ENCODE measurements around the gene E2F2.

The E2F2 gene

DNA sequence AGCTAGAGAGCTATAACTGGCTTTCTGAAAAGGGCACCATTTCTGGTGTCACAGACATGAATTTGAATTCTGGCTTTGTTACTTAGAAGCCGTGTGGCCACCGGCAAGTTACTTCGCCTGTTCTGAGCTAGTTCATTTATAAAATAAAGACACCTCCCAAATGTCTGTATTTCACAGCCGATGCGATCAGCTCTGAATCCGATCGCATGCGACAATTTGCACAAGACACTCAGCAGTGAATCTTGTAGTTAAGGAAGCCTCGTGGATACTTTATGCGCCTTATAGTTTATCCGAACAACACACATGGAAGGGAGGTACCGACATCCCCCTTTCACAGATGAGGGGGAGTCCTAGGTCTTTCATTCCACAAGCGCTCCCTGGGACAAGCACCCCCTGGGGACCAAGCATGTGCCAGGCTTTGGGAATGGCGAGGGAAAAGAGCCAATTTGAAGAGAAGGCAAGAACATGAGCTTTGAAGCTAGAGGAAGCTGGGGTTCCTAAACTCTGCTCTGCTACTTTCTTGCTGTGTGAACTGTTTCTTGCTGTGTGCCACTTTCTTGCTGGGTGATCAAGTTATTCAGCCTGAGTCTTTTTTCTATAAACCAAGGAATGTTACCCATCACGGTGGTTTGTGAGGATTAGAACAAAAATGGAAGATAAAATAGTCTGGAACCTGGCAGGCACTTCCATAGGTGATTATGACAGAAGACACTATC is 24.4 kb upstream of the E2F2 start:
- 0 out of 2 replicates have a peak, but pooled peaks have one; percentile 3 for TF ChIP-seq ZNF610 (tag by site-specific recombination; IDR thresholded peaks at IDR 0.05; ENCODE audit: borderline replicate concordance)
- TF ChIP-seq ZNF366 (tag by site-specific recombination; conservative IDR thresholded peaks at IDR 0.05), result peak; percentile 16; the same call in 1 of the 2 replicates
- no peak for TF ChIP-seq SETDB1 (IDR thresholded peaks at IDR 0.05; ENCODE audit: insufficient read length, low read length)
- peak; percentile 10; the same call in 1 of the 2 replicates for TF ChIP-seq ZXDB (tag by site-specific recombination; IDR thresholded peaks at IDR 0.05)
- TF ChIP-seq WT1 (tag by site-specific recombination; IDR thresholded peaks at IDR 0.05), result no peak
- 0 out of 2 replicates have a peak, but pooled peaks have one; percentile 70 for TF ChIP-seq TRIM28 (IDR thresholded peaks at IDR 0.05; ENCODE audit: borderline replicate concordance, low read length)
- peak; percentile 50 for TF ChIP-seq ZNF335 (tag by site-specific recombination; conservative IDR thresholded peaks at IDR 0.05)
- TF ChIP-seq KLF16 (tag by site-specific recombination; IDR thresholded peaks at IDR 0.05), result 0 out of 2 replicates have a peak, but pooled peaks have one; percentile 1
- 0 out of 2 replicates have a peak, but pooled peaks have one; percentile 46 for TF ChIP-seq HOXC10 (CRISPR knock-in tag; IDR thresholded peaks at IDR 0.05)
- TF ChIP-seq ZNF571 (tag by site-specific recombination; IDR thresholded peaks at IDR 0.05), result no peak
- TF ChIP-seq ZNF341 (tag by site-specific recombination; IDR thresholded peaks at IDR 0.05; ENCODE audit: low read depth), result peak; percentile 5; the same call in 1 of the 2 replicates
- ChIA-PET POLR2A (interaction anchor here (0.6 to 7.0 kb wide), 17 partner anchors 9 to 242 kb away, joined by 3 to 60 read pairs (median 5); partner anchors contain the start of gene RPL11), CTCF (interaction anchor here (0.6 to 18.2 kb wide), 11 partner anchors 10 to 433 kb away, joined by 3 to 506 read pairs (median 3); no protein-coding TSS in a partner anchor)
- no peak overlapping the region for H3K4me3 ChIP-seq (ENCODE audit: low read depth, low read length)
- peaks cover 0 to 27% of the 10 kb centered on the region in 2 experiments; a peak in 1 of 3 replicates for H3K36me3 ChIP-seq (ENCODE audit: control insufficient read depth in 2 of 2, insufficient read depth in 1 of 2, low read length in 2 of 2)
- peaks cover 28% of the 10 kb centered on the region for H3K4me1 ChIP-seq (ENCODE audit: control insufficient read depth, insufficient read depth, low read length)
- H3K27ac ChIP-seq (ENCODE audit: extremely low read depth, low read depth, low read length), result peak overlapping the region; percentile 77
- H3K9me3 ChIP-seq (ENCODE audit: control insufficient read depth, insufficient read depth, low read depth, low read length), result no peaks in the 10 kb centered on the region

GRCh38 chr1:23554481-23555269 is 23.6 kb upstream of the E2F2 start:
- Histone ChIP-seq H3K4me3 (ENCODE audit: low read depth, low read length) (peak overlapping the region; percentile 39), H3K4me1 (ENCODE audit: control insufficient read depth, insufficient read depth, low read length) (peaks cover 24% of the 10 kb centered on the region), H3K36me3 (ENCODE audit: control insufficient read depth in 2 of 2, insufficient read depth in 1 of 2, low read length in 2 of 2) (peaks cover 0 to 27% of the 10 kb centered on the region in 2 experiments; a peak in 1 of 3 replicates), H3K9me3 (ENCODE audit: control insufficient read depth, insufficient read depth, low read depth, low read length) (no peaks in the 10 kb centered on the region), H3K27ac (ENCODE audit: extremely low read depth, low read depth, low read length) (peak overlapping the region; percentile 97)
- POLR2A ChIA-PET, result interaction anchor here (0.6 to 7.0 kb wide), 14 partner anchors 9 to 243 kb away, joined by 3 to 60 read pairs (median 4); partner anchors contain the start of gene RPL11
- CTCF ChIA-PET, result interaction anchor here (0.7 to 18.2 kb wide), 7 partner anchors 10 to 111 kb away, joined by 3 to 506 read pairs (median 5); no protein-coding TSS in a partner anchor
- TF ChIP-seq ZFP41 (tag by site-specific recombination; IDR thresholded peaks at IDR 0.05; ENCODE audit: borderline replicate concordance) (no peak), ZNF558 (tag by site-specific recombination; IDR thresholded peaks at IDR 0.05) (no peak), WT1 (tag by site-specific recombination; IDR thresholded peaks at IDR 0.05) (peak; percentile 52), KLF1 (tag by site-specific recombination; IDR thresholded peaks at IDR 0.05) (0 out of 2 replicates have a peak, but pooled peaks have one; percentile 34), ZNF561 (tag by site-specific recombination; IDR thresholded peaks at IDR 0.05; ENCODE audit: borderline replicate concordance) (peak; percentile 52; the same call in 1 of the 2 replicates), ZNF416 (tag by site-specific recombination; IDR thresholded peaks at IDR 0.05) (no peak), ZNF184 (tag by site-specific recombination; IDR thresholded peaks at IDR 0.05) (no peak), ZBTB20 (tag by site-specific recombination; IDR thresholded peaks at IDR 0.05) (no peak; the same call in 1 of the 2 replicates), ZNF324 (tag by site-specific recombination; IDR thresholded peaks at IDR 0.05) (peak; percentile 48; the same call in 1 of the 2 replicates), ZXDB (tag by site-specific recombination; IDR thresholded peaks at IDR 0.05) (peak; percentile 55; the same call in 1 of the 2 replicates), ZNF660 (tag by site-specific recombination; IDR thresholded peaks at IDR 0.05) (peak; percentile 34), KLF8 (tag by site-specific recombination; IDR thresholded peaks at IDR 0.05) (peak; percentile 50), ZNF335 (tag by site-specific recombination; conservative IDR thresholded peaks at IDR 0.05) (0 out of 2 replicates have a peak, but pooled peaks have one; percentile 54), ZBTB8A (tag by site-specific recombination; IDR thresholded peaks at IDR 0.05) (peak; percentile 82), SP7 (tag by site-specific recombination; IDR thresholded peaks at IDR 0.05) (peak; percentile 90), ZNF76 (tag by site-specific recombination; IDR thresholded peaks at IDR 0.05; ENCODE audit: borderline replicate concordance, low read depth) (0 out of 2 replicates have a peak, but pooled peaks have one; percentile 23), ZNF692 (tag by site-specific recombination; IDR thresholded peaks at IDR 0.05) (peak; percentile 45; the same call in 1 of the 2 replicates), ZNF404 (tag by site-specific recombination; IDR thresholded peaks at IDR 0.05) (no peak), ZNF624 (tag by site-specific recombination; IDR thresholded peaks at IDR 0.05) (no peak)
- TF ChIP-seq, protein P1, sequence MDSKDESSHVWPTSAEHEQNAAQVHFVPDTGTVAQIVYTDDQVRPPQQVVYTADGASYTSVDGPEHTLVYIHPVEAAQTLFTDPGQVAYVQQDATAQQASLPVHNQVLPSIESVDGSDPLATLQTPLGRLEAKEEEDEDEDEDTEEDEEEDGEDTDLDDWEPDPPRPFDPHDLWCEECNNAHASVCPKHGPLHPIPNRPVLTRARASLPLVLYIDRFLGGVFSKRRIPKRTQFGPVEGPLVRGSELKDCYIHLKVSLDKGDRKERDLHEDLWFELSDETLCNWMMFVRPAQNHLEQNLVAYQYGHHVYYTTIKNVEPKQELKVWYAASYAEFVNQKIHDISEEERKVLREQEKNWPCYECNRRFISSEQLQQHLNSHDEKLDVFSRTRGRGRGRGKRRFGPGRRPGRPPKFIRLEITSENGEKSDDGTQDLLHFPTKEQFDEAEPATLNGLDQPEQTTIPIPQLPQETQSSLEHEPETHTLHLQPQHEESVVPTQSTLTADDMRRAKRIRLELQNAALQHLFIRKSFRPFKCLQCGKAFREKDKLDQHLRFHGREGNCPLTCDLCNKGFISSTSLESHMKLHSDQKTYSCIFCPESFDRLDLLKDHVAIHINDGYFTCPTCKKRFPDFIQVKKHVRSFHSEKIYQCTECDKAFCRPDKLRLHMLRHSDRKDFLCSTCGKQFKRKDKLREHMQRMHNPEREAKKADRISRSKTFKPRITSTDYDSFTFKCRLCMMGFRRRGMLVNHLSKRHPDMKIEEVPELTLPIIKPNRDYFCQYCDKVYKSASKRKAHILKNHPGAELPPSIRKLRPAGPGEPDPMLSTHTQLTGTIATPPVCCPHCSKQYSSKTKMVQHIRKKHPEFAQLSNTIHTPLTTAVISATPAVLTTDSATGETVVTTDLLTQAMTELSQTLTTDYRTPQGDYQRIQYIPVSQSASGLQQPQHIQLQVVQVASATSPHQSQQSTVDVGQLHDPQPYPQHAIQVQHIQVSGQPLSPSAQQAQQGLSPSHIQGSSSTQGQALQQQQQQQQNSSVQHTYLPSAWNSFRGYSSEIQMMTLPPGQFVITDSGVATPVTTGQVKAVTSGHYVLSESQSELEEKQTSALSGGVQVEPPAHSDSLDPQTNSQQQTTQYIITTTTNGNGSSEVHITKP (tag by site-specific recombination; IDR thresholded peaks at IDR 0.05), result peak; percentile 68
